RWPE2 (cell line): Measurements from ENCODE around the gene GRPR.

ENCODE experiments used
- ATAC-seq: fragments of 200-7000 bp; cut with Tn5 transposase; 3 replicates; pipeline ENCODE4 v1.9.1; 2021; ENCODE audit warnings: low read depth
- DNase-seq: peaks from one replicate; pipeline ENCODE4 v3.0.0-alpha.2; 2020; ENCODE audit warnings: low spot score
- H3K27ac ChIP-seq: fragments of 450-650 bp; 2 replicates; pipeline ENCODE4 v1.5.1; 2017; ENCODE audit warnings: mild to moderate bottlenecking; ENCODE audit not compliant: poor library complexity, severe bottlenecking
- H3K27me3 ChIP-seq: fragments of 250-450 bp; sonication (Bioruptor Pico); 2 replicates; pipeline ENCODE4 v1.5.1; 2021; ENCODE audit warnings: mild to moderate bottlenecking, moderate library complexity; ENCODE audit not compliant: insufficient read depth, poor library complexity, severe bottlenecking
- H3K36me3 ChIP-seq: fragments of 250-450 bp; sonication (Bioruptor Pico); 2 replicates; pipeline ENCODE4 v1.5.1; 2020; ENCODE audit warnings: low read depth, mild to moderate bottlenecking, moderate library complexity
- H3K4me1 ChIP-seq: fragments of 250-450 bp; sonication (Bioruptor Pico); 2 replicates; pipeline ENCODE4 v1.5.1; 2021; ENCODE audit warnings: mild to moderate bottlenecking, moderate library complexity; ENCODE audit not compliant: insufficient read depth, poor library complexity, severe bottlenecking
- H3K4me3 ChIP-seq: fragments of 250-450 bp; sonication (Bioruptor Pico); 2 replicates; pipeline ENCODE4 v1.5.1; 2021; ENCODE audit warnings: mild to moderate bottlenecking, moderate library complexity; ENCODE audit not compliant: severe bottlenecking
- H3K9me3 ChIP-seq: fragments of 250-450 bp; sonication (Bioruptor Pico); 2 replicates; pipeline ENCODE4 v1.5.1; 2021; ENCODE audit warnings: mild to moderate bottlenecking, moderate library complexity; ENCODE audit not compliant: severe bottlenecking
- CTCF ChIP-seq: fragments of 450-650 bp; IDR thresholded peaks from one replicate; pipeline ENCODE4 v1.5.1; 2017; ENCODE audit warnings: mild to moderate bottlenecking, moderate library complexity; ENCODE audit not compliant: poor library complexity, severe bottlenecking

The GRPR gene

GRCh38 chrX:16199343-16199742 lies 76.0 kb downstream of the GRPR start:
- H3K27ac ChIP-seq = no peak overlapping the region
- no peak overlapping the region for H3K4me3 ChIP-seq
- TF ChIP-seq CTCF = no peak
- no peak for DNase-seq
- no peaks in the 10 kb centered on the region for H3K4me1 ChIP-seq
- no peak for ATAC-seq
- H3K27me3 ChIP-seq = no peaks in the 10 kb centered on the region
- H3K9me3 ChIP-seq = no peaks in the 10 kb centered on the region
- H3K36me3 ChIP-seq = no peaks in the 10 kb centered on the region

GRCh38 chrX:16202943-16203342 lies 79.6 kb downstream of the GRPR start:
- TF ChIP-seq CTCF = no peak
- no peaks in the 10 kb centered on the region for H3K9me3 ChIP-seq
- no peaks in the 10 kb centered on the region for H3K27me3 ChIP-seq
- no peaks in the 10 kb centered on the region for H3K4me1 ChIP-seq
- H3K27ac ChIP-seq = no peak overlapping the region
- no peak for ATAC-seq
- H3K4me3 ChIP-seq = no peak overlapping the region
- no peak for DNase-seq
- no peaks in the 10 kb centered on the region for H3K36me3 ChIP-seq
